Neural cell (in vitro differentiated cells): ENCODE results near the gene POU3F1. TPM values are rescaled to one million over a fixed set of nuclear protein-coding genes. Genes with fewer than 3 reads are reported as not detected.

Experiments used
- H2AFZ ChIP-seq: fragments of 200-600, 300-800 bp; sonication (generic), shearing (Covaris generic); 2 replicates; pipeline ENCODE4 v1.6.0; 2014; ENCODE audit warnings: low read depth, mild to moderate bottlenecking, antibody characterized with exemption, low read length, moderate library complexity
- H3F3A ChIP-seq: fragments of 200-600 bp; shearing (Covaris generic); 2 replicates; pipeline ENCODE4 v1.6.1; 2016; ENCODE audit warnings: mild to moderate bottlenecking, moderate library complexity, mixed read lengths, antibody characterized with exemption, low read length; ENCODE audit not compliant: insufficient read depth, poor library complexity, severe bottlenecking
- H3K27ac ChIP-seq: fragments of 200-600, 300-800 bp; sonication (generic), shearing (Covaris generic); 2 replicates; pipeline ENCODE4 v1.5.1; 2014; ENCODE audit warnings: mild to moderate bottlenecking, low read length, moderate library complexity
- H3K27me3 ChIP-seq: fragments of 300-800, 200-600 bp; sonication (generic), shearing (Covaris generic); 2 replicates; pipeline ENCODE4 v1.6.0; 2014; ENCODE audit warnings: mild to moderate bottlenecking, low read depth, low read length, moderate library complexity; ENCODE audit not compliant: insufficient read depth
- H3K36me3 ChIP-seq: fragments of 300-800, 200-600 bp; sonication (generic), shearing (Covaris generic); 2 replicates; pipeline ENCODE4 v1.5.1; 2014; ENCODE audit warnings: mild to moderate bottlenecking, antibody characterized with exemption, low read length, moderate library complexity; ENCODE audit not compliant: insufficient read depth
- H3K4me2 ChIP-seq: fragments of 300-800, 200-600 bp; sonication (generic), shearing (Covaris generic); 2 replicates; pipeline ENCODE4 v1.6.0; 2014; ENCODE audit warnings: mild to moderate bottlenecking, low read length
- H3K4me3 ChIP-seq: fragments of 300-800, 200-600 bp; sonication (generic), shearing (Covaris generic); 2 replicates; pipeline ENCODE4 v1.5.1; 2014; ENCODE audit warnings: mild to moderate bottlenecking, low read length, moderate library complexity
- H3K79me2 ChIP-seq: fragments of 200-600 bp; shearing (Covaris generic); replicated peaks from 2 replicates; pipeline ENCODE4 v1.6.0; 2014; ENCODE audit warnings: mild to moderate bottlenecking, low read length, moderate library complexity; ENCODE audit not compliant: insufficient read depth
- H3K9ac ChIP-seq: fragments of 300-800, 200-600 bp; sonication (generic), shearing (Covaris generic); 2 replicates; pipeline ENCODE4 v1.6.1; 2016; ENCODE audit warnings: mild to moderate bottlenecking, low read length, mixed read lengths
- H3K9me2 ChIP-seq: fragments of 200-600 bp; shearing (Covaris generic); 2 replicates; pipeline ENCODE4 v1.6.1; 2016; ENCODE audit warnings: mild to moderate bottlenecking, low read length, mixed read lengths; ENCODE audit not compliant: insufficient read depth
- H3K9me3 ChIP-seq: fragments of 200-600, 300-800 bp; sonication (generic), shearing (Covaris generic); 2 replicates; pipeline ENCODE4 v1.6.1; 2016; ENCODE audit warnings: mild to moderate bottlenecking, mixed run types, low read length, moderate library complexity, mixed read lengths
- H4K20me1 ChIP-seq: fragments of 200-600 bp; shearing (Covaris generic); 2 replicates; pipeline ENCODE4 v1.6.1; 2016; ENCODE audit warnings: mild to moderate bottlenecking, mixed run types; ENCODE audit not compliant: insufficient read depth
- EP300 ChIP-seq: fragments of 450-650 bp; conservative IDR thresholded peaks from 2 replicates; pipeline ENCODE4 v1.6.1; 2014; ENCODE audit warnings: antibody characterized with exemption, mild to moderate bottlenecking, moderate library complexity; ENCODE audit not compliant: poor library complexity, severe bottlenecking
- EZH2 ChIP-seq: fragments of 200-600, 300-800 bp; shearing (Covaris generic), sonication (generic); IDR thresholded peaks from 2 replicates; pipeline ENCODE4 v1.6.1; 2014; ENCODE audit warnings: antibody characterized with exemption, low read length, borderline replicate concordance, mild to moderate bottlenecking; ENCODE audit not compliant: insufficient read depth, poor library complexity, severe bottlenecking
- MXI1 ChIP-seq: fragments of 450-650 bp; conservative IDR thresholded peaks from 2 replicates; pipeline ENCODE4 v1.6.1; 2014; ENCODE audit warnings: antibody characterized with exemption, mild to moderate bottlenecking; ENCODE audit not compliant: poor library complexity, severe bottlenecking
- POLR2AphosphoS5 ChIP-seq: IDR thresholded peaks from 2 replicates; pipeline ENCODE4 v1.6.1; 2012
- RAD21 ChIP-seq: fragments of 450-650 bp; conservative IDR thresholded peaks from 2 replicates; pipeline ENCODE4 v1.6.1; 2014; ENCODE audit warnings: antibody characterized with exemption, mild to moderate bottlenecking, moderate library complexity
- SMC3 ChIP-seq: fragments of 450-650 bp; conservative IDR thresholded peaks from 2 replicates; pipeline ENCODE4 v1.6.1; 2014; ENCODE audit warnings: antibody characterized with exemption, mild to moderate bottlenecking, moderate library complexity; ENCODE audit not compliant: poor library complexity
- TAF1 ChIP-seq: IDR thresholded peaks from 2 replicates; pipeline ENCODE4 v1.6.1; 2012; ENCODE audit warnings: low read depth
- polyA plus RNA-seq: library from polyadenylated mRNA; depleted of rRNA; stranded (reverse); fragments of >200 nt; gene quantifications from 2 replicates; pipeline ENCODE4 v1.2.3, GENCODE V29; 2014
- TF ChIP-seq, protein P1 (sequence below): IDR thresholded peaks from 2 replicates; pipeline ENCODE4 v1.6.1; 2012; ENCODE audit warnings: borderline replicate concordance
- TF ChIP-seq, protein P2 (sequence below): fragments of 450-650 bp; IDR thresholded peaks from 2 replicates; pipeline ENCODE4 v1.5.1; 2014; ENCODE audit warnings: antibody characterized with exemption, mild to moderate bottlenecking, moderate library complexity; ENCODE audit not compliant: poor library complexity, severe bottlenecking

POU3F1 gene
- polyA plus RNA-seq, 1 donor from 2014 or later: 3.1 TPM

- H3K79me2 ChIP-seq: no peaks in the 10 kb centered on the region
- H3K9me2 ChIP-seq: no peaks in the 10 kb centered on the region
- H3K4me2 ChIP-seq: no peak overlapping the region
- H3F3A ChIP-seq: no peaks in the 10 kb centered on the region
- no peak overlapping the region for H3K27ac ChIP-seq
- no peaks in the 10 kb centered on the region for H3K9me3 ChIP-seq
- no peak overlapping the region for H3K4me3 ChIP-seq
- no peak overlapping the region for H3K9ac ChIP-seq
- H3K36me3 ChIP-seq: no peaks in the 10 kb centered on the region
- H2AFZ ChIP-seq: no peak overlapping the region
- no peaks in the 10 kb centered on the region for H3K27me3 ChIP-seq
- TF ChIP-seq EZH2: no peak
- TF ChIP-seq RAD21: no peak
- no peak for TF ChIP-seq EP300
- TF ChIP-seq, protein P1, sequence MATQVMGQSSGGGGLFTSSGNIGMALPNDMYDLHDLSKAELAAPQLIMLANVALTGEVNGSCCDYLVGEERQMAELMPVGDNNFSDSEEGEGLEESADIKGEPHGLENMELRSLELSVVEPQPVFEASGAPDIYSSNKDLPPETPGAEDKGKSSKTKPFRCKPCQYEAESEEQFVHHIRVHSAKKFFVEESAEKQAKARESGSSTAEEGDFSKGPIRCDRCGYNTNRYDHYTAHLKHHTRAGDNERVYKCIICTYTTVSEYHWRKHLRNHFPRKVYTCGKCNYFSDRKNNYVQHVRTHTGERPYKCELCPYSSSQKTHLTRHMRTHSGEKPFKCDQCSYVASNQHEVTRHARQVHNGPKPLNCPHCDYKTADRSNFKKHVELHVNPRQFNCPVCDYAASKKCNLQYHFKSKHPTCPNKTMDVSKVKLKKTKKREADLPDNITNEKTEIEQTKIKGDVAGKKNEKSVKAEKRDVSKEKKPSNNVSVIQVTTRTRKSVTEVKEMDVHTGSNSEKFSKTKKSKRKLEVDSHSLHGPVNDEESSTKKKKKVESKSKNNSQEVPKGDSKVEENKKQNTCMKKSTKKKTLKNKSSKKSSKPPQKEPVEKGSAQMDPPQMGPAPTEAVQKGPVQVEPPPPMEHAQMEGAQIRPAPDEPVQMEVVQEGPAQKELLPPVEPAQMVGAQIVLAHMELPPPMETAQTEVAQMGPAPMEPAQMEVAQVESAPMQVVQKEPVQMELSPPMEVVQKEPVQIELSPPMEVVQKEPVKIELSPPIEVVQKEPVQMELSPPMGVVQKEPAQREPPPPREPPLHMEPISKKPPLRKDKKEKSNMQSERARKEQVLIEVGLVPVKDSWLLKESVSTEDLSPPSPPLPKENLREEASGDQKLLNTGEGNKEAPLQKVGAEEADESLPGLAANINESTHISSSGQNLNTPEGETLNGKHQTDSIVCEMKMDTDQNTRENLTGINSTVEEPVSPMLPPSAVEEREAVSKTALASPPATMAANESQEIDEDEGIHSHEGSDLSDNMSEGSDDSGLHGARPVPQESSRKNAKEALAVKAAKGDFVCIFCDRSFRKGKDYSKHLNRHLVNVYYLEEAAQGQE: no peak
- TF ChIP-seq TAF1: no peak
- TF ChIP-seq, protein P2, sequence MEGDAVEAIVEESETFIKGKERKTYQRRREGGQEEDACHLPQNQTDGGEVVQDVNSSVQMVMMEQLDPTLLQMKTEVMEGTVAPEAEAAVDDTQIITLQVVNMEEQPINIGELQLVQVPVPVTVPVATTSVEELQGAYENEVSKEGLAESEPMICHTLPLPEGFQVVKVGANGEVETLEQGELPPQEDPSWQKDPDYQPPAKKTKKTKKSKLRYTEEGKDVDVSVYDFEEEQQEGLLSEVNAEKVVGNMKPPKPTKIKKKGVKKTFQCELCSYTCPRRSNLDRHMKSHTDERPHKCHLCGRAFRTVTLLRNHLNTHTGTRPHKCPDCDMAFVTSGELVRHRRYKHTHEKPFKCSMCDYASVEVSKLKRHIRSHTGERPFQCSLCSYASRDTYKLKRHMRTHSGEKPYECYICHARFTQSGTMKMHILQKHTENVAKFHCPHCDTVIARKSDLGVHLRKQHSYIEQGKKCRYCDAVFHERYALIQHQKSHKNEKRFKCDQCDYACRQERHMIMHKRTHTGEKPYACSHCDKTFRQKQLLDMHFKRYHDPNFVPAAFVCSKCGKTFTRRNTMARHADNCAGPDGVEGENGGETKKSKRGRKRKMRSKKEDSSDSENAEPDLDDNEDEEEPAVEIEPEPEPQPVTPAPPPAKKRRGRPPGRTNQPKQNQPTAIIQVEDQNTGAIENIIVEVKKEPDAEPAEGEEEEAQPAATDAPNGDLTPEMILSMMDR: no peak
- TF ChIP-seq MXI1: no peak
- TF ChIP-seq POLR2AphosphoS5: no peak
- no peak for TF ChIP-seq SMC3
- no peaks in the 10 kb centered on the region for H4K20me1 ChIP-seq
Measured at GRCh38 chr1:38079019-38079418, 32.4 kb upstream of the POU3F1 start.

GRCh38 chr1:38077523-38078147, 31.0 kb upstream of the POU3F1 start:
- Histone ChIP-seq H3K4me3 (no peak overlapping the region), H3K4me2 (no peak overlapping the region), H3K27ac (no peak overlapping the region), H3F3A (no peaks in the 10 kb centered on the region), H3K9ac (no peak overlapping the region), H3K79me2 (no peaks in the 10 kb centered on the region), H2AFZ (no peak overlapping the region), H3K9me2 (no peaks in the 10 kb centered on the region), H4K20me1 (no peaks in the 10 kb centered on the region), H3K36me3 (no peaks in the 10 kb centered on the region), H3K9me3 (no peaks in the 10 kb centered on the region), H3K27me3 (no peaks in the 10 kb centered on the region)
- no peak for TF ChIP-seq TAF1
- TF ChIP-seq SMC3: no peak
- TF ChIP-seq, protein P2: no peak
- TF ChIP-seq, protein P1: no peak
- no peak for TF ChIP-seq MXI1
- TF ChIP-seq EP300: no peak
- no peak for TF ChIP-seq RAD21
- TF ChIP-seq EZH2: no peak
- TF ChIP-seq POLR2AphosphoS5: no peak
